Ascending aorta (tissue), 2 donors: ENCODE data around the gene TMEM132D. TPM values are rescaled to one million over a fixed set of nuclear protein-coding genes. Genes with fewer than 3 reads are reported as not detected.

Experiments
- DNase-seq, 2 donors: peaks; one replicate each; pipeline ENCODE4 v3.0.0-alpha.2; 2019; ENCODE audit warnings: low spot score in 2 of 2
- H3K27ac ChIP-seq, 2 donors: fragments of 200-600 bp; sonication (generic); one replicate each; pipeline ENCODE4 v1.5.1; 2016 to 2017; ENCODE audit warnings: mild to moderate bottlenecking in 1 of 2
- H3K27me3 ChIP-seq: fragments of 200-600 bp; sonication (generic); one replicate; pipeline ENCODE4 v1.5.1; 2017
- H3K36me3 ChIP-seq, 2 donors: fragments of 200-600 bp; sonication (generic); one replicate each; pipeline ENCODE4 v1.5.1; 2016
- H3K4me1 ChIP-seq, 2 donors: fragments of 200-600 bp; sonication (generic); one replicate each; pipeline ENCODE4 v1.5.1; 2016 to 2017; ENCODE audit warnings: mild to moderate bottlenecking in 1 of 2
- H3K4me3 ChIP-seq, 2 donors: fragments of 200-600 bp; sonication (generic); one replicate each; pipeline ENCODE4 v1.5.1; 2016 to 2017; ENCODE audit warnings: mild to moderate bottlenecking in 1 of 2
- H3K9me3 ChIP-seq, 2 donors: fragments of 200-600 bp; sonication (generic); one replicate each; pipeline ENCODE4 v1.5.1; 2016
- intact Hi-C: fragments of 100-400 bp; cut with DNase I; formaldehyde crosslinking; loops from one replicate; pipeline ENCODE4 v1.15.1; 2023
- total RNA-seq: library from RNA; depleted of rRNA; stranded (reverse); fragments of >200 nt; gene quantifications from one replicate; pipeline ENCODE4 v1.1.0, GENCODE V29; 2016
- TF ChIP-seq, protein P1 (sequence below), 3 experiments: fragments of 200-600 bp in 2 of 3; fragments of 450-650 bp in 1 of 3; sonication (generic) in 2 of 3; IDR thresholded peaks; one replicate each; pipeline ENCODE4 v1.5.1; 2016 to 2019; ENCODE audit warnings: antibody characterized with exemption in 3 of 3, mild to moderate bottlenecking in 1 of 3, moderate library complexity in 1 of 3

TMEM132D gene
- total RNA-seq, 1 donor from 2014 or later = not detected

DNA sequence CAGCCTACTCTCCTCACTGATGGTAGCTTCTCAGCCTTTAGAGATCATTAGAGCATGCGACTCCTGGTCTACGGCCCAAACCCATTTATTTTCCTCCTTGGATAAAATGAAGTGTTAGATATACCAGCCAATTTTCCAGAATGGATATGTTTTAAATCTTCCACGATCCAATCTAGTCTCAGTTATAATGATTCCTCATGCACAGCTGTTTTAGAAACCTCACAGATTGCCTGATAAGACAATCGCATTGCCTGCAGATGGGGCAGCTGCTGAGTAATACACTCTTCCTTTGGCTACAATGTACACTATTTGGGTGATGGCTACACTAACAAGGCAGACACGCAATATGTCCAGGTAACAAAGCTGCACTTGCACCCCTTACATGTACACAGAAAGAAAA is 823.4 kb downstream of the TMEM132D start:
- DNase-seq = no peak

DNA sequence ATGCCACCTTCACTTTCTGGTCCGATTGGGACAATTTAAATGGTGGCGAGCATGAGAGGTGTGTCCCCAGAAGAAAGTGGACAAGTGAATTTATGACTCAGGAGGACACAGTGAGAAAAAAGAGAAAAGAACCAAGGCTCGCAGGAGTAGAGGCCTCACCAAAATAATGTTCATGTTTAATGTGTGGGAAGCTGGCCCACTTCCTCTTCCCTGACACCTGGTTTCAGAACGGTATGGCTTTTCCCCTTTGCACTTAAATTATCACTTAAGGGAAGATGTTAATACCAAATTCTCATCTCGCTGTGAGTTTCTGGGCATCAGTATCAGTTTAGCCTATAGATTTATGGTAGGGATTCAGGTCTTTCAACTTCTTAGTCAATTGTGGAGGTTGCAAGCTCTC is 824.1 kb downstream of the TMEM132D start:
- Histone ChIP-seq H3K36me3 (no peaks in the 10 kb centered on the region), H3K27me3 (no peaks in the 10 kb centered on the region), H3K4me1 (no peaks in the 10 kb centered on the region), H3K27ac (no peak overlapping the region), H3K9me3 (no peaks in the 10 kb centered on the region), H3K4me3 (no peak overlapping the region)
- intact Hi-C loops = no loop called here
- TF ChIP-seq, protein P1, sequence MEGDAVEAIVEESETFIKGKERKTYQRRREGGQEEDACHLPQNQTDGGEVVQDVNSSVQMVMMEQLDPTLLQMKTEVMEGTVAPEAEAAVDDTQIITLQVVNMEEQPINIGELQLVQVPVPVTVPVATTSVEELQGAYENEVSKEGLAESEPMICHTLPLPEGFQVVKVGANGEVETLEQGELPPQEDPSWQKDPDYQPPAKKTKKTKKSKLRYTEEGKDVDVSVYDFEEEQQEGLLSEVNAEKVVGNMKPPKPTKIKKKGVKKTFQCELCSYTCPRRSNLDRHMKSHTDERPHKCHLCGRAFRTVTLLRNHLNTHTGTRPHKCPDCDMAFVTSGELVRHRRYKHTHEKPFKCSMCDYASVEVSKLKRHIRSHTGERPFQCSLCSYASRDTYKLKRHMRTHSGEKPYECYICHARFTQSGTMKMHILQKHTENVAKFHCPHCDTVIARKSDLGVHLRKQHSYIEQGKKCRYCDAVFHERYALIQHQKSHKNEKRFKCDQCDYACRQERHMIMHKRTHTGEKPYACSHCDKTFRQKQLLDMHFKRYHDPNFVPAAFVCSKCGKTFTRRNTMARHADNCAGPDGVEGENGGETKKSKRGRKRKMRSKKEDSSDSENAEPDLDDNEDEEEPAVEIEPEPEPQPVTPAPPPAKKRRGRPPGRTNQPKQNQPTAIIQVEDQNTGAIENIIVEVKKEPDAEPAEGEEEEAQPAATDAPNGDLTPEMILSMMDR (IDR thresholded peaks at IDR 0.05) = no peak
- DNase-seq = no peak

More for the DNA sequence above, 823.4 kb downstream of the TMEM132D start:
- TF ChIP-seq, protein P1 (IDR thresholded peaks at IDR 0.05) = no peak
- Histone ChIP-seq H3K27me3 (no peaks in the 10 kb centered on the region), H3K36me3 (no peaks in the 10 kb centered on the region), H3K4me1 (no peaks in the 10 kb centered on the region), H3K9me3 (no peaks in the 10 kb centered on the region), H3K27ac (no peak overlapping the region), H3K4me3 (no peak overlapping the region)
- intact Hi-C loops = no loop called here

DNA sequence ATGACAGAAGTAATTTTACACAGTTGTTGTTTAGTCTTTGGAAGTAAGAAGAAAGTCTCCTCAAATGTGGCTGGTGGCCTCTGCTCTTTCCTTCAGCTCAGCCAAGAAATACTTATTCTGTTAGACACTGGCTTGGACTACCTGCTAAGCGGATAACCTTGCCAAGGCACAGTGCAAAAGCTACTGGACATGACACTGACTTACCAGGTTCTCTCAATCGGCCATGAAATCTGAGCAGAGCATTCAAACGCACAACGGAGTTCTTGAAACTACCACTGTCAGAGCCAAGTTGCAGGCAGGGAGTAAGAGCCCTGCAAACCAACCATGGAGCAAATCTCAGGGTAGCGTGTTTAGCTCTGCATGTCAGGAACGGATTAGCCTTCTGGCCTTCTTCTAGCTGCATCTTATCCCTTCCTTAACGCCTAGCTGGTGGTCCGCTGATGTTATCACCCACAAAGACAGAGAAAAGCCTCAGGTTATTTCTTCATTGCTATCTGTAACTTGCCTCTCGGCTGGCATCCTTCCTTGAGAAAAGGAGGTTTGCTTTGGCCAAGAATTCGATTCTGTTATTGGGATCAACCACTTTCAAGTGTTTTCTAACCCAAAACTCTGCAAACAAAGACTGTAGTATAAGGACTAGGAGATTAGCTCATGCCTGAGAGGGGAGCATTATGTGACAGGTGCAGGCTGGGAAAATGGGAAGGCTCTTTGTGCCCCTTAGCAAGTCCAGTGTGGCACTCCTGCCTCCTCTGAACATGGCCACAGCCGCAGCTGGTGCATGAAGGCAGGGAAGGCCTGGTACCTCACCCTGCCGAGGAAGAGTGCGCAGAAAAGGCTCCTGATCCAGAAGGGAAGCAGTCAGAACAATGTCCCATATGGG is 827.1 kb downstream of the TMEM132D start:
- Histone ChIP-seq H3K27me3 (no peaks in the 10 kb centered on the region), H3K9me3 (no peaks in the 10 kb centered on the region), H3K36me3 (no peaks in the 10 kb centered on the region), H3K4me3 (no peak overlapping the region), H3K4me1 (no peaks in the 10 kb centered on the region), H3K27ac (no peak overlapping the region)
- intact Hi-C loops = no loop called here
- TF ChIP-seq, protein P1 (IDR thresholded peaks at IDR 0.05) = no peak
- DNase-seq = peak in 1 of 2 donors; percentile 28

DNA sequence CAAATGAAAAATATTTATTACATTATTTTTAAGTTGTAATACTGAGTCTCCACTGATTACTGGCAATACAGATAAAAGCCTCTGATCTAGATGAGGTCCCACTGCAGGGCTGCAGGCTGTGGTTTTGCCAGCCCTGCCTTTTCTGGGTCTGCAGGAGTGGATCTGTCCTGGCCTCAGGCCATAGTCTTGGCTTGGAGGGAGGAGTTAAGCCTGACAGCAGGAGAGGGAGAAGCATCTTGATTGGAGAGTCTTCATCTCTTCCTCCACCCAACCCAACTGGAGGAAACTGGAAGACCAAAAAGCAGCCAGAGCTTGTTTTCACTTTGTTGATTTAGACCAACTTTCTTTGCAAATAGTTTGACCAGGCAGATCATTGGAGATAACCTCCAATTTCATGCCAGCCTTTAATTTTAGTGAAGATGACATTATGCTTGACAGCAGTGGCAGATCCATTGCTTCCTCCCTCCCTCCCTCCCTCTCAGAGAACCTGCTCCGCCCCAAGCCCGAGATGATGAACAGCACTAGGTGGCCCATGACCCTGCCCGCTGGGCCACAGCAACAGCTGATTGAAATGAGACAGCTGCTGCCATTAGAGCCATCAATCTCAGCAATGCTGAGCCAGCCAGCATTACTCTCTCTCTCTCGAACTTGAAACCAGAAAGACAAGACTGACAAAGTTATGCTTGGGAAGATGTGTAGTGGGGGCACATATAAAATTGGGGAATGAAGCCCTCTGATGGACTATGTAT is 828.2 kb downstream of the TMEM132D start:
- intact Hi-C loops = no loop called here
- Histone ChIP-seq H3K27me3 (no peaks in the 10 kb centered on the region), H3K27ac (no peak overlapping the region), H3K4me3 (no peak overlapping the region), H3K4me1 (no peaks in the 10 kb centered on the region), H3K9me3 (no peaks in the 10 kb centered on the region), H3K36me3 (no peaks in the 10 kb centered on the region)
- TF ChIP-seq, protein P1 (IDR thresholded peaks at IDR 0.05) = no peak
- DNase-seq = peak in 1 of 2 donors; percentile 21

DNA sequence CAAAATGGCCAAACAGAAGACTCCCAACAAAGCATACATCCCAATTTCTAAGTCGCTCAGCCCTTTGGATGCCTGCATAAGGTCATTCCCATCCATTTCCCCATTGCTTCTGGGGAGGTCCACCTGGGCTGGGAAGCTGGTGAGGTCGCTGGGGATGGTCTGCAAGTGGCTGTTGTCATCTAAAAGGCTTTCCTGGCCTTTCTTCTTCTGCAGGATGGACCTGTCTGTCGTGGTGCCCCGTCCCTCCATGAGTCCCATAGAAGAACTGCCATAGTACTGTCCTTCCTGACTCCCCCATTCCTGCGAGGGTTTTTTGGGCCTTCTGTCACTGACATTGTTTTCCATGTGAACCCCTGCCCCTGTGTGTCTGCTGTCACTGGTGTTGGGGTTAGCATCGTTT is 829.4 kb downstream of the TMEM132D start:
- Histone ChIP-seq H3K4me1 (no peaks in the 10 kb centered on the region), H3K9me3 (no peaks in the 10 kb centered on the region), H3K27ac (no peak overlapping the region), H3K4me3 (no peak overlapping the region), H3K36me3 (no peaks in the 10 kb centered on the region), H3K27me3 (no peaks in the 10 kb centered on the region)
- TF ChIP-seq, protein P1 (IDR thresholded peaks at IDR 0.05) = no peak
- no peak for DNase-seq
- intact Hi-C loops = no loop called here
